ENCODE data around the gene SPHKAP.

The SPHKAP gene

GRCh38 chr2:228180181-228181097, 1.0 kb downstream of the SPHKAP start:
- TF ChIP-seq, protein P1, sequence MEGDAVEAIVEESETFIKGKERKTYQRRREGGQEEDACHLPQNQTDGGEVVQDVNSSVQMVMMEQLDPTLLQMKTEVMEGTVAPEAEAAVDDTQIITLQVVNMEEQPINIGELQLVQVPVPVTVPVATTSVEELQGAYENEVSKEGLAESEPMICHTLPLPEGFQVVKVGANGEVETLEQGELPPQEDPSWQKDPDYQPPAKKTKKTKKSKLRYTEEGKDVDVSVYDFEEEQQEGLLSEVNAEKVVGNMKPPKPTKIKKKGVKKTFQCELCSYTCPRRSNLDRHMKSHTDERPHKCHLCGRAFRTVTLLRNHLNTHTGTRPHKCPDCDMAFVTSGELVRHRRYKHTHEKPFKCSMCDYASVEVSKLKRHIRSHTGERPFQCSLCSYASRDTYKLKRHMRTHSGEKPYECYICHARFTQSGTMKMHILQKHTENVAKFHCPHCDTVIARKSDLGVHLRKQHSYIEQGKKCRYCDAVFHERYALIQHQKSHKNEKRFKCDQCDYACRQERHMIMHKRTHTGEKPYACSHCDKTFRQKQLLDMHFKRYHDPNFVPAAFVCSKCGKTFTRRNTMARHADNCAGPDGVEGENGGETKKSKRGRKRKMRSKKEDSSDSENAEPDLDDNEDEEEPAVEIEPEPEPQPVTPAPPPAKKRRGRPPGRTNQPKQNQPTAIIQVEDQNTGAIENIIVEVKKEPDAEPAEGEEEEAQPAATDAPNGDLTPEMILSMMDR (IDR thresholded peaks at IDR 0.05; ENCODE audit: control insufficient read depth, insufficient read depth, low read depth, low read length, missing control alignments) = no peak
- DNase-seq (ENCODE audit: low read depth) = no peak
- H3K4me3 ChIP-seq (ENCODE audit: control insufficient read depth, low read depth, low read length) = no peak overlapping the region

DNA sequence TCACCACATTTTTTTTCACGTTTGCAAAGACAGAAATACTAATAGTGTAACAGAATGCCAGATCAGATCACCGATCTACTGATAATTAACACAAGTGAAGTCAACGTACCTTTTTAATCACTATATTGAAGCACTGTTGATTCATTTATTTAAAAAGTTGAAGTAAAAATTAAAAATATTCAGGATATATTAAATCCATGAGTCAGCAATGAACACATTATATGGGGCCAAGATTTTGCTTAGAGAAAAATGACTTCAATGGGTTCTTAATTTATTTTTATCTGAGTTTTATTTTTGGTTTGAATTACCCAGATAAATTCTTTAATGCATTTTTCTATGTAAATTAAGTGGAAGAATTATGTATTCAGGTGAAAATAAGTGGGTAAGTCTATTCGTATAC, 14.2 kb downstream of the SPHKAP start:
- TF ChIP-seq, protein P1 (IDR thresholded peaks at IDR 0.05; ENCODE audit: control insufficient read depth, insufficient read depth, low read depth, low read length, missing control alignments) = no peak
- no peak overlapping the region for H3K4me3 ChIP-seq (ENCODE audit: control insufficient read depth, low read depth, low read length)
- no peak for DNase-seq (ENCODE audit: low read depth)

DNA sequence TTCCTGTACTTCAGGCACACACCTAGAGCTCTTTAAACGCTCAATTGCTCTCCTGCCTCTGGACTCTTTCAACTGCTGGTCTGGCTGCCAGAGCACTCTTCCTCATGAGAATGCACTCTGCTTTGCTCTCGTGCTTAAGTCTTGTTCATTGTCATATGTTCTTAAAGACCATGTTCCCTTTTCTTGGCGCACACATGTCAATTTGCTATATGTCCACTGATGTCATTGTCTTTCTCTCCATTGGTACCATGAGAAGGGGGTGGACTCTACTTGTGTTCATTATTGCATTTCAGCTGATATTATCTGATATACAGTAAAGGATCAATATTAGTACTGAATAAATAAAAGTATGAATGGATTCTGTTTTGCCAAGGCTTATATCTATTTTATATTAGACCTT, 16.8 kb downstream of the SPHKAP start:
- no peak overlapping the region for H3K4me3 ChIP-seq (ENCODE audit: control insufficient read depth, low read depth, low read length)
- DNase-seq (ENCODE audit: low read depth) = no peak
- TF ChIP-seq, protein P1 (IDR thresholded peaks at IDR 0.05; ENCODE audit: control insufficient read depth, insufficient read depth, low read depth, low read length, missing control alignments) = no peak

- H3K4me3 ChIP-seq (ENCODE audit: control insufficient read depth, low read depth, low read length) = no peak overlapping the region
- TF ChIP-seq, protein P1 (IDR thresholded peaks at IDR 0.05; ENCODE audit: control insufficient read depth, insufficient read depth, low read depth, low read length, missing control alignments) = no peak
- DNase-seq (ENCODE audit: low read depth) = no peak
These were observed 23.6 kb downstream of the SPHKAP start for GRCh38 chr2:228157841-228158240.

DNA sequence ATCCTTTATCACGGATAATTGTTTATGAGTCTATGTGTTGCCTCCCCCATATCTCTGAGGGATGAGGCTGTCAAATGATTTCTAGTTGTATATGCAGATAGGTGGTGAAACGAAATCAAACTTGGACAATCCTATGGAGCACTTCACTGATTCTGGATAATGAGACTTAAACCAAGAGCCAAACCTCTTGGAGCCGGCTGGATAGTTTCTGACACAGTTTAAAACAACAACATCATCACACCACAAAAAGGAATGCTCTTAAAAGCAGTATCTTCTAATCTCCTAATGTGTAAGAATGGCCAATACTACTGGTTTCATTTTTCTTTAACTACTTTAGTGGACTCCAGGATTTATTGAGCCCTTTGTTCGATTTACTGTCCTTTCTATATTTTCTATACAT, 36.5 kb downstream of the SPHKAP start:
- H3K4me3 ChIP-seq (ENCODE audit: control insufficient read depth, low read depth, low read length) = no peak overlapping the region
- TF ChIP-seq, protein P1 (IDR thresholded peaks at IDR 0.05; ENCODE audit: control insufficient read depth, insufficient read depth, low read depth, low read length, missing control alignments) = no peak
- DNase-seq (ENCODE audit: low read depth) = no peak

GRCh38 chr2:228140934-228141528, 40.5 kb downstream of the SPHKAP start:
- TF ChIP-seq, protein P1 (IDR thresholded peaks at IDR 0.05; ENCODE audit: control insufficient read depth, insufficient read depth, low read depth, low read length, missing control alignments) = no peak
- H3K4me3 ChIP-seq (ENCODE audit: control insufficient read depth, low read depth, low read length) = no peak overlapping the region
- DNase-seq (ENCODE audit: low read depth) = no peak
